ENCODE data around the gene PRSS53. TPM values are rescaled to one million over a fixed set of nuclear protein-coding genes. Genes with fewer than 3 reads are reported as not detected.

PRSS53 gene
- total and polyA plus RNA-seq, 4 donors = 1.4 to 2.3 (median 1.9) TPM

- H3K9me3 ChIP-seq (ENCODE audit: control insufficient read depth in 4 of 4, insufficient read depth in 3 of 4, low read length in 3 of 4) = no peaks in the 10 kb centered on the region
- peaks cover 0 to 4% (median 3%) of the 10 kb centered on the region in 5 donors for H3K4me1 ChIP-seq (ENCODE audit: control insufficient read depth in 5 of 5, insufficient read depth in 5 of 5, low read length in 5 of 5)
- no peaks in the 10 kb centered on the region for H3K27me3 ChIP-seq (ENCODE audit: control insufficient read depth in 3 of 3, insufficient read depth in 3 of 3, low read length in 2 of 3)
- no peak for ATAC-seq (ENCODE audit: insufficient read depth, low FRiP score)
- H3K9ac ChIP-seq (ENCODE audit: insufficient read depth in 1 of 2, low read length in 2 of 2) = no peak overlapping the region
- no peak overlapping the region for H3K4me3 ChIP-seq
- WGBS, 2 donors = 58 to 64% methylated on average over 17 of the region's 17 CpGs
- no peak overlapping the region for H3K27ac ChIP-seq (ENCODE audit: low read depth in 1 of 2, low read length in 1 of 2)
- no peak for DNase-seq
- no peak for TF ChIP-seq CTCF (IDR thresholded peaks at IDR 0.05; ENCODE audit: control extremely low read depth, extremely low read depth)
- peaks cover 0 to 11% (median 2%) of the 10 kb centered on the region in 4 donors for H3K36me3 ChIP-seq (ENCODE audit: control insufficient read depth in 4 of 4, insufficient read depth in 4 of 4, low read length in 4 of 4)
Measured at GRCh38 chr16:31093132-31093703, 4.5 kb upstream of the PRSS53 start.

GRCh38 chr16:31092330-31092729, 3.6 kb upstream of the PRSS53 start:
- no peaks in the 10 kb centered on the region for H3K27me3 ChIP-seq (ENCODE audit: control insufficient read depth in 3 of 3, insufficient read depth in 3 of 3, low read length in 2 of 3)
- H3K9me3 ChIP-seq (ENCODE audit: control insufficient read depth in 4 of 4, insufficient read depth in 3 of 4, low read length in 3 of 4) = no peaks in the 10 kb centered on the region
- peaks cover 0 to 4% (median 3%) of the 10 kb centered on the region in 5 donors for H3K4me1 ChIP-seq (ENCODE audit: control insufficient read depth in 5 of 5, insufficient read depth in 5 of 5, low read length in 5 of 5)
- 94 to 97% methylated on average over 5 of the region's 5 CpGs for WGBS, 2 donors
- H3K36me3 ChIP-seq (ENCODE audit: control insufficient read depth in 4 of 4, insufficient read depth in 4 of 4, low read length in 4 of 4) = peaks cover 0 to 13% (median 2%) of the 10 kb centered on the region in 4 donors
- H3K4me3 ChIP-seq = no peak overlapping the region
- DNase-seq (no peak), ATAC-seq (ENCODE audit: insufficient read depth, low FRiP score) (no peak)
- H3K27ac ChIP-seq (ENCODE audit: low read depth in 1 of 2, low read length in 1 of 2) = no peak overlapping the region
- no peak overlapping the region for H3K9ac ChIP-seq (ENCODE audit: insufficient read depth in 1 of 2, low read length in 2 of 2)
- no peak for TF ChIP-seq CTCF (IDR thresholded peaks at IDR 0.05; ENCODE audit: control extremely low read depth, extremely low read depth)

- TF ChIP-seq CTCF (IDR thresholded peaks at IDR 0.05; ENCODE audit: control extremely low read depth, extremely low read depth) = no peak
- Histone ChIP-seq H3K36me3 (ENCODE audit: control insufficient read depth in 4 of 4, insufficient read depth in 4 of 4, low read length in 4 of 4) (peaks cover 0 to 13% (median 2%) of the 10 kb centered on the region in 4 donors), H3K27me3 (ENCODE audit: control insufficient read depth in 3 of 3, insufficient read depth in 3 of 3, low read length in 2 of 3) (no peaks in the 10 kb centered on the region), H3K9ac (ENCODE audit: insufficient read depth in 1 of 2, low read length in 2 of 2) (no peak overlapping the region), H3K4me1 (ENCODE audit: control insufficient read depth in 5 of 5, insufficient read depth in 5 of 5, low read length in 5 of 5) (peaks cover 0 to 4% (median 3%) of the 10 kb centered on the region in 5 donors), H3K4me3 (no peak overlapping the region), H3K9me3 (ENCODE audit: control insufficient read depth in 4 of 4, insufficient read depth in 3 of 4, low read length in 3 of 4) (no peaks in the 10 kb centered on the region), H3K27ac (ENCODE audit: low read depth in 1 of 2, low read length in 1 of 2) (no peak overlapping the region)
- DNase-seq = no peak
- 91 to 97% methylated on average over 2 of the region's 2 CpGs for whole genome bisulfite sequencing, 2 donors
- ATAC-seq (ENCODE audit: insufficient read depth, low FRiP score) = no peak
Measured at GRCh38 chr16:31090540-31090939, 1.8 kb upstream of the PRSS53 start.

GRCh38 chr16:31089199-31089598, 456 bp upstream of the PRSS53 start:
- DNase-seq (no peak), ATAC-seq (ENCODE audit: insufficient read depth, low FRiP score) (no peak)
- no peak overlapping the region for H3K4me3 ChIP-seq
- H3K4me1 ChIP-seq (ENCODE audit: control insufficient read depth in 5 of 5, insufficient read depth in 5 of 5, low read length in 5 of 5) = peaks cover 0 to 4% (median 3%) of the 10 kb centered on the region in 5 donors
- no peak overlapping the region for H3K27ac ChIP-seq (ENCODE audit: low read depth in 1 of 2, low read length in 1 of 2)
- TF ChIP-seq CTCF (IDR thresholded peaks at IDR 0.05; ENCODE audit: control extremely low read depth, extremely low read depth) = no peak
- no peak overlapping the region for H3K9ac ChIP-seq (ENCODE audit: insufficient read depth in 1 of 2, low read length in 2 of 2)
- H3K9me3 ChIP-seq (ENCODE audit: control insufficient read depth in 4 of 4, insufficient read depth in 3 of 4, low read length in 3 of 4) = no peaks in the 10 kb centered on the region
- peaks cover 0 to 22% (median 2%) of the 10 kb centered on the region in 4 donors for H3K36me3 ChIP-seq (ENCODE audit: control insufficient read depth in 4 of 4, insufficient read depth in 4 of 4, low read length in 4 of 4)
- no peaks in the 10 kb centered on the region for H3K27me3 ChIP-seq (ENCODE audit: control insufficient read depth in 3 of 3, insufficient read depth in 3 of 3, low read length in 2 of 3)
- 89 to 95% methylated on average over 8 of the region's 8 CpGs for WGBS, 2 donors
